Measurements from ENCODE around the gene PAX7.
A peak's percentile ranks its signal among the peaks of the same experiment; 100 is the strongest.
"Not testable (repeated sequence)": the region's sequence is repeated elsewhere in the genome, so short reads cannot be mapped to it uniquely, and the experiment has no call there.

PAX7 gene

GRCh38 chr1:18630511-18631495, at the start of gene PAX7:
TSS of gene PAX7 (plus strand) at chr1:18630846. CDS start at chr1:18631604, 758 bp downstream.
- no peak for TF ChIP-seq Cebpa-rat (IDR thresholded peaks at IDR 0.05)
- Histone ChIP-seq H3K27me3 (peaks cover 100% of the 10 kb centered on the region), H3K4me2 (peak within 1 kb of the TSS; percentile 39), H3K9ac (no peak within 1 kb of the TSS), H4K20me1 (peaks cover 86% of the 10 kb centered on the region), H3K27ac (no peak within 1 kb of the TSS), H3K4me3 (no peak within 1 kb of the TSS), H3K36me3 (no peaks in the 10 kb centered on the region), H3K9me3 (no peaks in the 10 kb centered on the region), H3K4me1 (peaks cover 4% of the 10 kb centered on the region; the same call in 1 of the 2 replicates)

- Histone ChIP-seq H3K4me3 (no peak overlapping the region), H3K9me3 (no peaks in the 10 kb centered on the region), H4K20me1 (no peaks in the 10 kb centered on the region), H3K4me1 (peaks cover 36% of the 10 kb centered on the region), H3K4me2 (peak overlapping the region; percentile 31; the same call in 1 of the 2 replicates), H3K36me3 (no peaks in the 10 kb centered on the region), H3K27ac (no peak overlapping the region), H3K9ac (no peak overlapping the region), H3K27me3 (no peaks in the 10 kb centered on the region)
- no peak for TF ChIP-seq Cebpa-rat (IDR thresholded peaks at IDR 0.05)
These were observed 49.2 kb upstream of the PAX7 start for GRCh38 chr1:18581420-18581880.

- Histone ChIP-seq H3K36me3 (no peaks in the 10 kb centered on the region), H3K4me3 (no peak overlapping the region), H3K27me3 (no peaks in the 10 kb centered on the region), H3K4me2 (no peak overlapping the region), H3K27ac (no peak overlapping the region), H3K9ac (no peak overlapping the region), H4K20me1 (no peaks in the 10 kb centered on the region), H3K4me1 (peaks cover 39% of the 10 kb centered on the region), H3K9me3 (no peaks in the 10 kb centered on the region)
- TF ChIP-seq Cebpa-rat (IDR thresholded peaks at IDR 0.05): no peak
These were observed 47.8 kb upstream of the PAX7 start for GRCh38 chr1:18582890-18583289.

- no peak for TF ChIP-seq Cebpa-rat (IDR thresholded peaks at IDR 0.05)
- H3K4me2 ChIP-seq: no peak overlapping the region
- no peaks in the 10 kb centered on the region for H3K9me3 ChIP-seq
- no peak overlapping the region for H3K27ac ChIP-seq
- no peaks in the 10 kb centered on the region for H3K36me3 ChIP-seq
- H3K4me3 ChIP-seq: no peak overlapping the region
- H3K9ac ChIP-seq: no peak overlapping the region
- H3K4me1 ChIP-seq: peaks cover 45% of the 10 kb centered on the region
- H3K27me3 ChIP-seq: no peaks in the 10 kb centered on the region
- no peaks in the 10 kb centered on the region for H4K20me1 ChIP-seq
These were observed 47.2 kb upstream of the PAX7 start for GRCh38 chr1:18583326-18583941.

GRCh38 chr1:18586016-18586415, 44.6 kb upstream of the PAX7 start:
- not testable (repeated sequence) for H3K9ac ChIP-seq, H3K4me2 ChIP-seq, H3K4me3 ChIP-seq, H3K27ac ChIP-seq, H3K27me3 ChIP-seq, H4K20me1 ChIP-seq, H3K9me3 ChIP-seq, H3K36me3 ChIP-seq
- peaks cover 33% of the 10 kb centered on the region for H3K4me1 ChIP-seq

GRCh38 chr1:18588093-18588492, 42.6 kb upstream of the PAX7 start:
- Histone ChIP-seq H3K27me3 (no peaks in the 10 kb centered on the region), H3K27ac (no peak overlapping the region), H3K9me3 (no peaks in the 10 kb centered on the region), H3K4me3 (no peak overlapping the region), H4K20me1 (no peaks in the 10 kb centered on the region), H3K4me2 (no peak overlapping the region), H3K9ac (no peak overlapping the region), H3K36me3 (no peaks in the 10 kb centered on the region), H3K4me1 (peaks cover 28% of the 10 kb centered on the region)
- TF ChIP-seq Cebpa-rat (IDR thresholded peaks at IDR 0.05): no peak

GRCh38 chr1:18592368-18592767, 38.3 kb upstream of the PAX7 start:
- H3K9ac ChIP-seq: no peak overlapping the region
- no peaks in the 10 kb centered on the region for H3K9me3 ChIP-seq
- H3K4me1 ChIP-seq: peaks cover 8% of the 10 kb centered on the region; the same call in 1 of the 2 replicates
- no peak overlapping the region for H3K4me2 ChIP-seq
- no peaks in the 10 kb centered on the region for H3K27me3 ChIP-seq
- H4K20me1 ChIP-seq: no peaks in the 10 kb centered on the region
- no peak overlapping the region for H3K27ac ChIP-seq
- no peak for TF ChIP-seq Cebpa-rat (IDR thresholded peaks at IDR 0.05)
- H3K4me3 ChIP-seq: no peak overlapping the region
- no peaks in the 10 kb centered on the region for H3K36me3 ChIP-seq

GRCh38 chr1:18597160-18598042, 33.2 kb upstream of the PAX7 start:
- no peaks in the 10 kb centered on the region for H3K4me1 ChIP-seq
- no peak overlapping the region for H3K9ac ChIP-seq
- H3K9me3 ChIP-seq: no peaks in the 10 kb centered on the region
- peaks cover 21% of the 10 kb centered on the region for H3K27me3 ChIP-seq
- no peaks in the 10 kb centered on the region for H4K20me1 ChIP-seq
- no peak overlapping the region for H3K4me2 ChIP-seq
- H3K27ac ChIP-seq: no peak overlapping the region
- no peak overlapping the region for H3K4me3 ChIP-seq
- TF ChIP-seq Cebpa-rat (IDR thresholded peaks at IDR 0.05): no peak
- H3K36me3 ChIP-seq: no peaks in the 10 kb centered on the region

- no peaks in the 10 kb centered on the region for H4K20me1 ChIP-seq
- TF ChIP-seq Cebpa-rat (IDR thresholded peaks at IDR 0.05): no peak
- peaks cover 21% of the 10 kb centered on the region for H3K27me3 ChIP-seq
- H3K27ac ChIP-seq: no peak overlapping the region
- no peaks in the 10 kb centered on the region for H3K36me3 ChIP-seq
- H3K4me1 ChIP-seq: no peaks in the 10 kb centered on the region
- no peak overlapping the region for H3K4me3 ChIP-seq
- H3K9me3 ChIP-seq: no peaks in the 10 kb centered on the region
- H3K9ac ChIP-seq: no peak overlapping the region
- H3K4me2 ChIP-seq: no peak overlapping the region
These were observed 31.6 kb upstream of the PAX7 start for GRCh38 chr1:18599086-18599485.
